GM12878 (cell line): Measurements from ENCODE around the gene SLC2A4. TPM values are rescaled to one million over a fixed set of nuclear protein-coding genes. Genes with fewer than 3 reads are reported as not detected.

Experiments
- BHLHE40 ChIP-seq, 2 experiments: fragments of 450-650 bp in 1 of 2; IDR thresholded peaks; 2 replicates each; pipeline ENCODE4 v1.6.1; 2011 to 2017; ENCODE audit warnings: low read depth in 2 of 2, borderline replicate concordance in 1 of 2, improper control_type of control experiment in 1 of 2, low read length in 1 of 2, mild to moderate bottlenecking in 1 of 2
- CBFB ChIP-seq: IDR thresholded peaks from 2 replicates; pipeline ENCODE4 v1.6.1; 2016; ENCODE audit warnings: antibody characterized with exemption, low read depth
- CHD2 ChIP-seq: IDR thresholded peaks from 2 replicates; pipeline ENCODE4 v1.6.1; 2011; ENCODE audit warnings: low read depth, low read length, improper control_type of control experiment, borderline replicate concordance
- CREM ChIP-seq: IDR thresholded peaks from 2 replicates; pipeline ENCODE4 v1.6.1; 2014; ENCODE audit warnings: antibody characterized with exemption, low read depth
- EED ChIP-seq: sonication (generic); IDR thresholded peaks from 2 replicates; pipeline ENCODE4 v1.6.1; 2016; ENCODE audit warnings: antibody characterized with exemption, low read depth
- EP300 ChIP-seq, 2 experiments: fragments of 150-350 bp in 1 of 2; IDR thresholded peaks; 2 replicates each; pipeline ENCODE4 v1.6.1; 2011 to 2012; ENCODE audit warnings: low read depth in 2 of 2, low read length in 2 of 2, borderline replicate concordance in 1 of 2, improper control_type of control experiment in 1 of 2, inconsistent platforms in 1 of 2; ENCODE audit not compliant: control insufficient read depth in 1 of 2
- ESRRA ChIP-seq: IDR thresholded peaks from 2 replicates; pipeline ENCODE4 v1.6.1; 2012; ENCODE audit warnings: mild to moderate bottlenecking, low read length, improper control_type of control experiment
- GABPA ChIP-seq: IDR thresholded peaks from 2 replicates; pipeline ENCODE4 v1.6.1; 2014; ENCODE audit warnings: antibody characterized with exemption, low read depth, mild to moderate bottlenecking, inconsistent platforms
- HDAC2 ChIP-seq: fragments of 200-600 bp; sonication (generic); IDR thresholded peaks from 2 replicates; pipeline ENCODE4 v1.6.1; 2017
- KAT2A ChIP-seq: conservative IDR thresholded peaks from 2 replicates; pipeline ENCODE4 v1.6.1; 2011; ENCODE audit warnings: low read depth, low read length; ENCODE audit not compliant: control insufficient read depth
- LARP7 ChIP-seq: fragments of 450-650 bp; IDR thresholded peaks from 2 replicates; pipeline ENCODE4 v1.6.1; 2017; ENCODE audit warnings: mild to moderate bottlenecking
- MEF2A ChIP-seq: IDR thresholded peaks from 2 replicates; pipeline ENCODE4 v1.6.1; 2011; ENCODE audit warnings: low read depth, mild to moderate bottlenecking, low read length, moderate library complexity; ENCODE audit not compliant: insufficient read depth
- NFXL1 ChIP-seq: fragments of 450-650 bp; IDR thresholded peaks from 2 replicates; pipeline ENCODE4 v1.6.1; 2017; ENCODE audit warnings: antibody characterized with exemption, mild to moderate bottlenecking, borderline replicate concordance
- NFYA ChIP-seq: IDR thresholded peaks from 2 replicates; pipeline ENCODE4 v1.6.1; 2011; ENCODE audit warnings: low read depth, mild to moderate bottlenecking, low read length, improper control_type of control experiment, borderline replicate concordance
- NFYB ChIP-seq: IDR thresholded peaks from 2 replicates; pipeline ENCODE4 v1.6.1; 2011; ENCODE audit warnings: low read depth, mild to moderate bottlenecking, low read length, improper control_type of control experiment, moderate library complexity; ENCODE audit not compliant: insufficient read depth
- NR2C1 ChIP-seq: fragments of 450-650 bp; IDR thresholded peaks from 2 replicates; pipeline ENCODE4 v1.6.1; 2017; ENCODE audit warnings: antibody characterized with exemption, mild to moderate bottlenecking, moderate library complexity
- PAX5 ChIP-seq: IDR thresholded peaks from 2 replicates; pipeline ENCODE4 v1.6.1; 2011; ENCODE audit warnings: low read depth, low read length, borderline replicate concordance
- PML ChIP-seq: IDR thresholded peaks from 2 replicates; pipeline ENCODE4 v1.6.1; 2012; ENCODE audit warnings: low read length, inconsistent platforms
- RB1 ChIP-seq: fragments of 450-650 bp; formaldehyde crosslinking; IDR thresholded peaks from 2 replicates; pipeline ENCODE4 v1.6.1; 2017; ENCODE audit warnings: mild to moderate bottlenecking, borderline replicate concordance
- SPI1 ChIP-seq: IDR thresholded peaks from 2 replicates; pipeline ENCODE4 v1.6.1; 2011; ENCODE audit warnings: low read depth, mild to moderate bottlenecking, low read length, moderate library complexity, borderline replicate concordance; ENCODE audit not compliant: insufficient read depth
- SREBF1 ChIP-seq: IDR thresholded peaks from 2 replicates; pipeline ENCODE4 v1.6.1; 2012; ENCODE audit warnings: mild to moderate bottlenecking, low read length
- SRF ChIP-seq, 2 experiments: IDR thresholded peaks; 2 replicates each; pipeline ENCODE4 v1.6.1; 2011; ENCODE audit warnings: low read depth in 2 of 2, low read length in 2 of 2, mild to moderate bottlenecking in 1 of 2, moderate library complexity in 1 of 2
- TARDBP ChIP-seq: IDR thresholded peaks from 2 replicates; pipeline ENCODE4 v1.6.1; 2016; ENCODE audit warnings: borderline replicate concordance
- TBL1XR1 ChIP-seq: IDR thresholded peaks from 2 replicates; pipeline ENCODE4 v1.6.1; 2012; ENCODE audit warnings: low read depth, low read length, improper control_type of control experiment
- YY1 ChIP-seq: IDR thresholded peaks from 2 replicates; pipeline ENCODE4 v1.6.1; 2011; ENCODE audit warnings: low read depth, mild to moderate bottlenecking, low read length
- ZBED1 ChIP-seq: IDR thresholded peaks from 2 replicates; pipeline ENCODE4 v1.6.1; 2016; ENCODE audit warnings: borderline replicate concordance
- ZNF217 ChIP-seq: fragments of 450-650 bp; IDR thresholded peaks from 2 replicates; pipeline ENCODE4 v1.6.1; 2017; ENCODE audit warnings: antibody characterized with exemption, mild to moderate bottlenecking
- ZNF24 ChIP-seq: fragments of 450-650 bp; IDR thresholded peaks from 2 replicates; pipeline ENCODE4 v1.6.1; 2017; ENCODE audit warnings: antibody characterized with exemption, mild to moderate bottlenecking
- polyA plus RNA-seq, 11 experiments: library from polyadenylated mRNA; depleted of rRNA in 4 of 11; unstranded in 6 of 11; stranded (reverse) in 5 of 11; fragments of >200 nt; fragmentation: Nextera tagmentation in 4 of 11; fragmentation: Illumina TruSeq in 1 of 11; extraction: Ambion mirVana in 4 of 11; extraction: Trizol in 1 of 11; gene quantifications; 1 replicate in 1 of 11; 2 replicates in 10 of 11; pipeline versions ENCODE4 v1.2.1 to v1.2.3, GENCODE V29; 2011 to 2016; ENCODE audit warnings: inconsistent platforms in 2 of 11, missing spikeins in 2 of 11, low read depth in 1 of 11
- total RNA-seq, 4 experiments: library from RNA; depleted of rRNA in 3 of 4; stranded (reverse); fragments of >200 nt in 3 of 4; fragmentation: Illumina TruSeq in 1 of 4; extraction: Trizol in 1 of 4; gene quantifications; 2 replicates each; pipeline versions ENCODE4 v1.2.1 to v1.2.3, GENCODE V29; 2013 to 2021
- TF ChIP-seq, protein P1 (sequence below): IDR thresholded peaks from 2 replicates; pipeline ENCODE4 v1.6.1; 2012; ENCODE audit warnings: low read length, inconsistent platforms

The SLC2A4 gene
- total and polyA plus RNA-seq, 10 of the 15 experiments (the other 5 are each of a cell fraction or from before 2014, with no cell fraction given), result 0.03 to 0.23 (median 0.04) TPM; not detected in 4

DNA sequence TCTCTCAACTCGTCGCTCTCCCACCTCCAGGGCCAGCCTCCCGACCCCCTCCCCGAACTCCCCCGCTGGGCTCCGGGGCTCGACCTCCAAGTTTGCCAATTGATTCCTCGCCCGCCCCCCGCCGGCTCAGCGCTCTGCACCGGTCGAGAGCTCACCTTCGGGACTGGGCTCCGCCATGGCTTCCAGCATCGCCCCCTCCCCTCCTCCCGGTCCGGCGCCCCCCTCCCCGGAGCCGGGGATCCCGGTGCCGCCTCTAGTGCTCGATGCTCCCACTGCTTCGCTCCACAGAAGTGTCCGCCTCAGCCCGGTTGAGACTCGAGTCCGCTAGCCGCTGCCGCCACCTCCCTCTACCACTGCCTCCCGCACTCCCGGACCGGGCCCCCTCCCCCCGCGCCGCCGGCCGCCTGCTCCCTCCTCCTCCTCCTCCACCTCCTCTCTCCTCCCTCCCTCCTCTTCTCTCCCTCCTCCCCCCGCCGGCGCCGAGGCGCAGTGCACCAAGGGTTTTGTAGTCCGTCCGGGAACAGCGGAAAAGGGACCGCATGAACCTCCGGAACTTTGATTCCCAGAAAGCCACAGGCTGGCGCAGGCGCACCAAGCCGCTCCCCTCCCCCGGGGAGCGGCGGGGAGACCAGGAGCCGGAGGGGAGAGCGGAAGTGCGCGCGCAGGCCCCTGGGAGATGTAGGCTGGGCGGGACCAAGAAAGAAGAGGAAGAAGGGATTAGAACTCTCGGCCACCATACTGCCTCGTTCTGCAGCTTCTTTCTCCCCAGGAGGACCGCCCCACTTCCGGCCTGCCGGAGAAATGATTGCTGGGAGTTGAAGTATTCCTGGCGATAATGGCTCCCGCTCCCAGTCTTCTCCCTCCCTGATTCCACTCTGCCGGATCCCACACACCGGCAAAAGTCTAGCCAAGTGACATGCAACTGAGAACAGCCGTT lies 42.2 kb upstream of the SLC2A4 start, which contains the start of gene PHF23 (continued):
- TF ChIP-seq LARP7, result peak; percentile 60; the same call in 1 of the 2 replicates
- TF ChIP-seq ZBED1, result no peak
- TF ChIP-seq MEF2A, result no peak
- peak; percentile 7; the same call in 1 of the 2 replicates for TF ChIP-seq PAX5
- no peak for TF ChIP-seq ZNF217
- TF ChIP-seq EED, result peak; percentile 51
- TF ChIP-seq BHLHE40 (IDR thresholded peaks at IDR 0.05; ENCODE audit: borderline replicate concordance in 1 of 2, low read depth in 2 of 2, low read length in 1 of 2), result peak in 1 of 2 experiments; percentile 17; a peak in 1 of 4 replicates
- TF ChIP-seq TARDBP, result peak; percentile 80
- peak; percentile 100 for TF ChIP-seq NFXL1
- TF ChIP-seq NFYA, result no peak
- TF ChIP-seq SPI1, result peak; percentile 81
- no peak for TF ChIP-seq NFYB
- TF ChIP-seq ESRRA, result no peak
- TF ChIP-seq TBL1XR1, result peak; percentile 25; the same call in 1 of the 2 replicates
- 0 out of 4 replicates have a peak, but pooled peaks of 1 of the 2 experiments have one; percentile 40 for TF ChIP-seq SRF (IDR thresholded peaks at IDR 0.05; ENCODE audit: low read depth in 2 of 2, low read length in 2 of 2)
- TF ChIP-seq CHD2, result peak; percentile 91
- peak; percentile 78 for TF ChIP-seq NR2C1
- TF ChIP-seq SREBF1, result peak; percentile 84
- TF ChIP-seq ZNF24, result no peak
- TF ChIP-seq EP300 (IDR thresholded peaks at IDR 0.05; ENCODE audit: borderline replicate concordance in 1 of 2, control insufficient read depth in 1 of 2, low read depth in 2 of 2, low read length in 2 of 2), result peak in 1 of 2 experiments; percentile 14; a peak in 1 of 4 replicates
- TF ChIP-seq YY1, result peak; percentile 95
- TF ChIP-seq GABPA, result peak; percentile 95
- TF ChIP-seq, protein P1, sequence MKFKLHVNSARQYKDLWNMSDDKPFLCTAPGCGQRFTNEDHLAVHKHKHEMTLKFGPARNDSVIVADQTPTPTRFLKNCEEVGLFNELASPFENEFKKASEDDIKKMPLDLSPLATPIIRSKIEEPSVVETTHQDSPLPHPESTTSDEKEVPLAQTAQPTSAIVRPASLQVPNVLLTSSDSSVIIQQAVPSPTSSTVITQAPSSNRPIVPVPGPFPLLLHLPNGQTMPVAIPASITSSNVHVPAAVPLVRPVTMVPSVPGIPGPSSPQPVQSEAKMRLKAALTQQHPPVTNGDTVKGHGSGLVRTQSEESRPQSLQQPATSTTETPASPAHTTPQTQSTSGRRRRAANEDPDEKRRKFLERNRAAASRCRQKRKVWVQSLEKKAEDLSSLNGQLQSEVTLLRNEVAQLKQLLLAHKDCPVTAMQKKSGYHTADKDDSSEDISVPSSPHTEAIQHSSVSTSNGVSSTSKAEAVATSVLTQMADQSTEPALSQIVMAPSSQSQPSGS, result no peak
- TF ChIP-seq KAT2A, result no peak
- TF ChIP-seq RB1, result peak; percentile 68; the same call in 1 of the 2 replicates
- peak; percentile 87; the same call in 1 of the 2 replicates for TF ChIP-seq CREM
- TF ChIP-seq HDAC2, result no peak
- TF ChIP-seq PML, result no peak; the same call in 1 of the 2 replicates
- TF ChIP-seq CBFB, result peak; percentile 37; the same call in 1 of the 2 replicates
